Caco-2 (cell line): ENCODE results near the gene RUFY2. TPM values are rescaled to one million over a fixed set of nuclear protein-coding genes. Genes with fewer than 3 reads are reported as not detected.

Source experiments
- BruUV-seq: library from RNA; stranded (reverse); fragments of 400-500 nt; replicated peaks from 2 replicates; lab custom pipeline; 2021; lab: Mats Ljungman, UMichigan
- CTCF ChIA-PET: fragments of 300-600 bp; sonication (Branson Sonifier 250); formaldehyde crosslinking; loops from one replicate; lab custom pipeline; 2022; ENCODE audit warnings: antibody characterized with exemption; lab: Charles Lee
- POLR2A ChIA-PET: fragments of 300-600 bp; sonication (Branson Sonifier 250); formaldehyde crosslinking; loops from one replicate; lab custom pipeline; 2022; ENCODE audit warnings: antibody characterized with exemption; lab: Charles Lee
- DNase-seq, 2 experiments: peaks; one replicate each; pipeline versions ENCODE4 v3.0.0 to v3.0.0-alpha.2; 2020 to 2022
- H3K27me3 ChIP-seq: replicated peaks from 2 replicates; pipeline ENCODE4 v1.6.0; 2011; ENCODE audit warnings: low read length; ENCODE audit not compliant: control insufficient read depth, insufficient read depth
- H3K36me3 ChIP-seq: 2 replicates; pipeline ENCODE4 v1.5.1; 2011; ENCODE audit warnings: low read length; ENCODE audit not compliant: control insufficient read depth, insufficient read depth
- H3K4me1 ChIP-seq: fragments of 250-450 bp; sonication (Bioruptor Pico); 2 replicates; pipeline ENCODE4 v1.5.1; 2020; ENCODE audit warnings: mild to moderate bottlenecking
- H3K4me3 ChIP-seq: 2 replicates; pipeline ENCODE4 v1.5.1; 2011; ENCODE audit warnings: low read depth, mild to moderate bottlenecking, control low read depth, low read length
- H3K9me3 ChIP-seq: fragments of 250-450 bp; sonication (Bioruptor Pico); 2 replicates; pipeline ENCODE4 v1.5.1; 2020; ENCODE audit warnings: mild to moderate bottlenecking, moderate library complexity
- H3K27ac Mint-ChIP-seq: one replicate; pipeline ENCODE4 v1.8.0; 2022; ENCODE audit warnings: mixed read lengths; ENCODE audit not compliant: unreplicated experiment
- H3K27me3 Mint-ChIP-seq: one replicate; pipeline ENCODE4 v1.8.0; 2022; ENCODE audit warnings: mixed read lengths; ENCODE audit not compliant: insufficient read depth, unreplicated experiment
- H3K36me3 Mint-ChIP-seq: one replicate; pipeline ENCODE4 v1.8.0; 2022; ENCODE audit warnings: mild to moderate bottlenecking, mixed read lengths; ENCODE audit not compliant: insufficient read depth, unreplicated experiment
- H3K4me1 Mint-ChIP-seq: one replicate; pipeline ENCODE4 v1.8.0; 2022; ENCODE audit warnings: low read depth, mixed read lengths; ENCODE audit not compliant: unreplicated experiment
- H3K4me3 Mint-ChIP-seq: one replicate; pipeline ENCODE4 v1.8.0; 2022; ENCODE audit warnings: mild to moderate bottlenecking, moderate library complexity, mixed read lengths; ENCODE audit not compliant: unreplicated experiment
- H3K9me3 Mint-ChIP-seq: one replicate; pipeline ENCODE4 v1.8.0; 2022; ENCODE audit warnings: mixed read lengths; ENCODE audit not compliant: unreplicated experiment
- CTCF ChIP-seq, 2 experiments: fragments of 200-600 bp in 1 of 2; IDR thresholded peaks; 1 replicate in 1 of 2; 2 replicates in 1 of 2; pipeline versions ENCODE4 v1.5.1 to v1.8.0; 2011 to 2022; ENCODE audit warnings: antibody characterized with exemption in 1 of 2, control low read depth in 1 of 2, inconsistent platforms in 1 of 2, low read depth in 1 of 2, low read length in 1 of 2, mild to moderate bottlenecking in 1 of 2, moderate library complexity in 1 of 2; ENCODE audit not compliant: insufficient read depth in 1 of 2, severe bottlenecking in 1 of 2, unreplicated experiment in 1 of 2
- intact Hi-C: fragments of 100-400 bp; cut with micrococcal nuclease; formaldehyde crosslinking; loops from one replicate; pipeline ENCODE4 v1.10.0; 2022; ENCODE audit not compliant: unreplicated experiment
- total RNA-seq: library from RNA; stranded (reverse); gene quantifications from 2 replicates; pipeline ENCODE4 v1.2.3, GENCODE V29; 2022

The RUFY2 gene
- total RNA-seq, 1 experiment from 2014 or later, result 44.0 TPM

DNA sequence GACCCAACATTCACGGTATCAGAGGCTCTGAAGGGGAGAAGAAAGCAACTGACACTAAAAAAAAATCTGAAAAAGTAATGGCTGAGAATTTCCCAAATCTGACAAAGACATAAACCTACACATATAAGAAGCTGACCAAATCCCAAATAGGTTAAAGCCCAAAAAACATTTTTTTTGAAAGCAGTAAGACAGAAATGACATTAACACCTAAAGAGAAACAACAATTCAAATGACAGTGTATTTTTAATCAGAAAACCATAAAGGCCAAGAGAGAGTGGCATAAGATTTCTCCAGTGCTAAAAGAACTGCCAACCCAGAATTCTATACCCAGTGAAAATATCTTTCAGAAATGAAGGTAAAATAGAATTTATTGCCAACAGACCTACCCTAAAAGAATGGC lies 35.5 kb downstream of the RUFY2 start:
- H3K9me3 ChIP-seq, result peaks cover 14% of the 10 kb centered on the region
- CTCF ChIA-PET, result interaction anchor here (0.6 kb wide), 1 partner anchor 548 kb away, joined by 4 read pairs; no protein-coding TSS in a partner anchor
- POLR2A ChIA-PET, result interaction anchor here (0.6 kb wide), 1 partner anchor 111 kb away, joined by 3 read pairs; no protein-coding TSS in a partner anchor
- peaks cover 8% of the 10 kb centered on the region for H3K36me3 ChIP-seq
- no peak overlapping the region for H3K4me3 ChIP-seq
- H3K4me1 ChIP-seq, result no peaks in the 10 kb centered on the region
- no peak overlapping the region for H3K4me3 Mint-ChIP-seq
- DNase-seq, result no peak
- no peak for TF ChIP-seq CTCF (IDR thresholded peaks at IDR 0.05; ENCODE audit: insufficient read depth in 1 of 2, low read depth in 1 of 2, low read length in 1 of 2, severe bottlenecking in 1 of 2, unreplicated experiment in 1 of 2)
- H3K4me1 Mint-ChIP-seq, result no peaks in the 10 kb centered on the region
- H3K9me3 Mint-ChIP-seq, result peaks cover 22% of the 10 kb centered on the region
- intact Hi-C loops, result no loop called here
- H3K27me3 ChIP-seq, result no peaks in the 10 kb centered on the region
- no TSS peak for BruUV-seq
- H3K27me3 Mint-ChIP-seq, result no peaks in the 10 kb centered on the region
- peaks cover 74% of the 10 kb centered on the region for H3K36me3 Mint-ChIP-seq
- no peak overlapping the region for H3K27ac Mint-ChIP-seq

GRCh38 chr10:68367121-68367520 lies 40.0 kb downstream of the RUFY2 start:
- H3K4me3 ChIP-seq, result no peak overlapping the region
- H3K27ac Mint-ChIP-seq, result no peak overlapping the region
- H3K36me3 Mint-ChIP-seq, result peaks cover 70% of the 10 kb centered on the region
- BruUV-seq, result no TSS peak
- intact Hi-C loops, result no loop called here
- H3K4me1 ChIP-seq, result no peaks in the 10 kb centered on the region
- H3K27me3 Mint-ChIP-seq, result no peaks in the 10 kb centered on the region
- peaks cover 5% of the 10 kb centered on the region; the same call in 1 of the 2 replicates for H3K9me3 ChIP-seq
- H3K36me3 ChIP-seq, result peaks cover 7% of the 10 kb centered on the region
- no peak for DNase-seq
- H3K27me3 ChIP-seq, result no peaks in the 10 kb centered on the region
- ChIA-PET POLR2A (no interaction called here), CTCF (no interaction called here)
- no peaks in the 10 kb centered on the region for H3K4me1 Mint-ChIP-seq
- no peaks in the 10 kb centered on the region for H3K9me3 Mint-ChIP-seq
- no peak for TF ChIP-seq CTCF (IDR thresholded peaks at IDR 0.05; ENCODE audit: insufficient read depth in 1 of 2, low read depth in 1 of 2, low read length in 1 of 2, severe bottlenecking in 1 of 2, unreplicated experiment in 1 of 2)
- no peak overlapping the region for H3K4me3 Mint-ChIP-seq

- Mint-ChIP-seq H3K9me3 (no peaks in the 10 kb centered on the region), H3K36me3 (peaks cover 70% of the 10 kb centered on the region), H3K27ac (no peak overlapping the region), H3K4me1 (no peaks in the 10 kb centered on the region), H3K4me3 (no peak overlapping the region), H3K27me3 (no peaks in the 10 kb centered on the region)
- ChIA-PET POLR2A (no interaction called here), CTCF (no interaction called here)
- no peak for TF ChIP-seq CTCF (IDR thresholded peaks at IDR 0.05; ENCODE audit: insufficient read depth in 1 of 2, low read depth in 1 of 2, low read length in 1 of 2, severe bottlenecking in 1 of 2, unreplicated experiment in 1 of 2)
- Histone ChIP-seq H3K9me3 (peaks cover under 1% of the 10 kb centered on the region; the same call in 1 of the 2 replicates), H3K36me3 (peaks cover 7% of the 10 kb centered on the region), H3K27me3 (no peaks in the 10 kb centered on the region), H3K4me1 (no peaks in the 10 kb centered on the region), H3K4me3 (no peak overlapping the region)
- intact Hi-C loops, result no loop called here
- DNase-seq, result no peak
- no TSS peak for BruUV-seq
Measured at GRCh38 chr10:68366600-68366999, 40.5 kb downstream of the RUFY2 start.
